ENCODE data around the gene AHDC1. TPM values are rescaled to one million over a fixed set of nuclear protein-coding genes. Genes with fewer than 3 reads are reported as not detected.

AHDC1 gene
- polyA plus RNA-seq, 2 of the 4 experiments (the other 2 are of a cell fraction), result 1.3 to 11.5 TPM

DNA sequence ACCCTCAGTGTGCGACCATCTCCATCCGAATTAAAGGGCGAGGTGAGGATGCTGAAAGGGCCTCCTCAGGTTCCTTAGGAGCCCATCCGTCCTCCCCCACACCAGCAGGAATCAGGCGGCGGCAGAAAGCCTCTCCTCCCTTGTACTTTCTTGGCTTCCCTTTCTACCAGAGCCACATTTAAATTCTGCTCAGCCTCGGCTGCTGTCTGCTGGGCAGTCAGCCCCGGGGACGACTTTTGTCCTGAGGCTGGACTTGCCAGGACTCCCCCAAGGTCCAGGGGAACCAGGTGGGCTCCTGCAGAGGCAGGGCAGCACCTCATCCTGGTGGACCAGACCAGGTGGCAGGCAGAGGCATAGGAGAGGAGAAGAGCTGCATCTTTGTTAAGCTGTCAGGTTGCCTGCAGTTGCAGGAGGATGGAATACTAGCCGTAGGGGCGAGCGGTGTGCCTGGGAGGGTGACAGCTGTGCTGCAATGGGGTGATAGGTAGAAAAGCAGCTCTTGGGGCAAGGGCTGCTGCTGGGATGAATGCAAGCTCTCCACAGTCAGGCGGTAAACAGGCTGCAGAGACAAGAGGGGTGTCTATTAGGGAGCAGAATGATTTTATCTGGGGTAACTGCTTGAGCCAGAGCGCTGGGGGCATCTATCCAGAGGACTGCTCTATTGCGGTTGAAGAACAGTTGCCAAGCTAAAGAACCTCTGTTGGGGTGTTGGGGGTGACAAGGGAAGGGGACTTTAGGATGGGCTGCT, 67.8 kb downstream of the AHDC1 start:
- H3K27ac ChIP-seq, result peak overlapping the region; percentile 96 to 99
- ChIA-PET POLR2A (no interaction called here), CTCF (interaction anchor here (0.7 to 2.3 kb wide), 7 partner anchors 9 to 144 kb away, joined by 3 to 8 read pairs (median 3); no protein-coding TSS in a partner anchor)
- no peaks in the 10 kb centered on the region for H3K9me3 ChIP-seq
- peak overlapping the region; percentile 65 for H3K4me2 ChIP-seq
- H3K4me1 ChIP-seq, result peaks cover 55% of the 10 kb centered on the region
- no peak overlapping the region for H3K4me3 ChIP-seq
- DNase-seq (ENCODE audit: low read depth in 1 of 2, low spot score in 1 of 2), result no peak
- FAIRE-seq, result no peak
- 93% methylated on average over 13 of the region's 15 CpGs for WGBS (ENCODE audit: missing lambda C conversion rate)
- ATAC-seq, result no peak
- TF ChIP-seq HOXB13 (CRISPR knock-in tag; IDR thresholded peaks at IDR 0.05; ENCODE audit: low read depth) (no peak), BHLHE40 (IDR thresholded peaks at IDR 0.05; ENCODE audit: low read depth, low read length) (no peak), TP53 (CRISPR knock-in tag; IDR thresholded peaks at IDR 0.05) (no peak), HDAC2 (IDR thresholded peaks at IDR 0.05) (no peak), MAFK (IDR thresholded peaks at IDR 0.05; ENCODE audit: partially characterized antibody) (no peak), CBX8 (IDR thresholded peaks at IDR 0.05) (no peak), HEYL (CRISPR knock-in tag; IDR thresholded peaks at IDR 0.05) (no peak)
- TF ChIP-seq, protein P1, sequence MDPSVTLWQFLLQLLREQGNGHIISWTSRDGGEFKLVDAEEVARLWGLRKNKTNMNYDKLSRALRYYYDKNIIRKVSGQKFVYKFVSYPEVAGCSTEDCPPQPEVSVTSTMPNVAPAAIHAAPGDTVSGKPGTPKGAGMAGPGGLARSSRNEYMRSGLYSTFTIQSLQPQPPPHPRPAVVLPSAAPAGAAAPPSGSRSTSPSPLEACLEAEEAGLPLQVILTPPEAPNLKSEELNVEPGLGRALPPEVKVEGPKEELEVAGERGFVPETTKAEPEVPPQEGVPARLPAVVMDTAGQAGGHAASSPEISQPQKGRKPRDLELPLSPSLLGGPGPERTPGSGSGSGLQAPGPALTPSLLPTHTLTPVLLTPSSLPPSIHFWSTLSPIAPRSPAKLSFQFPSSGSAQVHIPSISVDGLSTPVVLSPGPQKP (IDR thresholded peaks at IDR 0.05; ENCODE audit: low read depth, low read length), result no peak

GRCh38 chr1:27535386-27535785, 68.6 kb downstream of the AHDC1 start:
- ChIA-PET CTCF (interaction anchor here (1.1 to 2.3 kb wide), 4 partner anchors 9 to 38 kb away, joined by 3 to 8 read pairs (median 3); no protein-coding TSS in a partner anchor), POLR2A (no interaction called here)
- 29% methylated on average over 1 of the region's 2 CpGs for WGBS (ENCODE audit: missing lambda C conversion rate)
- no peaks in the 10 kb centered on the region for H3K9me3 ChIP-seq
- ATAC-seq (no peak), FAIRE-seq (no peak), DNase-seq (ENCODE audit: low read depth in 1 of 2, low spot score in 1 of 2) (no peak)
- no peak overlapping the region for H3K4me3 ChIP-seq
- TF ChIP-seq RCOR1 (IDR thresholded peaks at IDR 0.05; ENCODE audit: low read depth, low read length), result no peak
- H3K27ac ChIP-seq, result peak overlapping the region in 1 of 2 experiments; percentile 96; a peak in 4 of 6 replicates
- H3K4me1 ChIP-seq, result peaks cover 47% of the 10 kb centered on the region
- H3K4me2 ChIP-seq, result no peak overlapping the region

- CTCF ChIA-PET, result no interaction called here
Measured at GRCh38 chr1:27531959-27532685, 71.8 kb downstream of the AHDC1 start.

More at GRCh38 chr1:27531959-27532685, 71.8 kb downstream of the AHDC1 start:
- Histone ChIP-seq H3K4me2 (no peak overlapping the region), H3K27ac (no peak overlapping the region; a peak in 1 of 6 replicates), H3K4me3 (no peak overlapping the region), H3K4me1 (peaks cover 25% of the 10 kb centered on the region), H3K9me3 (no peaks in the 10 kb centered on the region)
- ATAC-seq (no peak), FAIRE-seq (no peak), DNase-seq (ENCODE audit: low read depth in 1 of 2, low spot score in 1 of 2) (no peak)
- POLR2A ChIA-PET, result no interaction called here
- WGBS (ENCODE audit: missing lambda C conversion rate), result 92% methylated on average over 14 of the region's 14 CpGs
- TF ChIP-seq CBX2 (IDR thresholded peaks at IDR 0.05; ENCODE audit: borderline replicate concordance, low read depth) (no peak), JUN (IDR thresholded peaks at IDR 0.05) (no peak), JUNB (IDR thresholded peaks at IDR 0.05) (no peak), FOXS1 (CRISPR knock-in tag; IDR thresholded peaks at IDR 0.05) (no peak), HDAC2 (IDR thresholded peaks at IDR 0.05) (no peak), USF2 (IDR thresholded peaks at IDR 0.05) (no peak), ZC3H11A (IDR thresholded peaks at IDR 0.05) (no peak), EHF (CRISPR knock-in tag; IDR thresholded peaks at IDR 0.05) (no peak), TFCP2L1 (CRISPR knock-in tag; IDR thresholded peaks at IDR 0.05) (no peak), CBX8 (IDR thresholded peaks at IDR 0.05) (no peak), POLR2A (IDR thresholded peaks at IDR 0.05; ENCODE audit: low read length) (no peak)
- TF ChIP-seq, protein P2, sequence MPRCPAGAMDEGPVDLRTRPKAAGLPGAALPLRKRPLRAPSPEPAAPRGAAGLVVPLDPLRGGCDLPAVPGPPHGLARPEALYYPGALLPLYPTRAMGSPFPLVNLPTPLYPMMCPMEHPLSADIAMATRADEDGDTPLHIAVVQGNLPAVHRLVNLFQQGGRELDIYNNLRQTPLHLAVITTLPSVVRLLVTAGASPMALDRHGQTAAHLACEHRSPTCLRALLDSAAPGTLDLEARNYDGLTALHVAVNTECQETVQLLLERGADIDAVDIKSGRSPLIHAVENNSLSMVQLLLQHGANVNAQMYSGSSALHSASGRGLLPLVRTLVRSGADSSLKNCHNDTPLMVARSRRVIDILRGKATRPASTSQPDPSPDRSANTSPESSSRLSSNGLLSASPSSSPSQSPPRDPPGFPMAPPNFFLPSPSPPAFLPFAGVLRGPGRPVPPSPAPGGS (IDR thresholded peaks at IDR 0.05), result no peak

Measured in A549 (cell line).